Left renal cortex interstitium (tissue), 4 donors: ENCODE results near the gene ZDHHC14. TPM values are rescaled to one million over a fixed set of nuclear protein-coding genes. Genes with fewer than 3 reads are reported as not detected.

Experiments used
- DNase-seq, 4 donors: peaks; one replicate each; pipeline ENCODE4 v3.0.0-alpha.2; 2013; ENCODE audit warnings: low read depth in 4 of 4, low spot score in 2 of 4, missing footprints in 1 of 4
- polyA plus RNA-seq, 4 donors: library from polyadenylated mRNA; unstranded; fragments of 120-200 nt; gene quantifications; one replicate each; pipeline ENCODE4 v1.2.1, GENCODE V29; 2013; ENCODE audit not compliant: insufficient read length in 4 of 4

ZDHHC14 gene
- polyA plus RNA-seq, 4 donors: 18.8 to 21.6 (median 19.9) TPM

DNA sequence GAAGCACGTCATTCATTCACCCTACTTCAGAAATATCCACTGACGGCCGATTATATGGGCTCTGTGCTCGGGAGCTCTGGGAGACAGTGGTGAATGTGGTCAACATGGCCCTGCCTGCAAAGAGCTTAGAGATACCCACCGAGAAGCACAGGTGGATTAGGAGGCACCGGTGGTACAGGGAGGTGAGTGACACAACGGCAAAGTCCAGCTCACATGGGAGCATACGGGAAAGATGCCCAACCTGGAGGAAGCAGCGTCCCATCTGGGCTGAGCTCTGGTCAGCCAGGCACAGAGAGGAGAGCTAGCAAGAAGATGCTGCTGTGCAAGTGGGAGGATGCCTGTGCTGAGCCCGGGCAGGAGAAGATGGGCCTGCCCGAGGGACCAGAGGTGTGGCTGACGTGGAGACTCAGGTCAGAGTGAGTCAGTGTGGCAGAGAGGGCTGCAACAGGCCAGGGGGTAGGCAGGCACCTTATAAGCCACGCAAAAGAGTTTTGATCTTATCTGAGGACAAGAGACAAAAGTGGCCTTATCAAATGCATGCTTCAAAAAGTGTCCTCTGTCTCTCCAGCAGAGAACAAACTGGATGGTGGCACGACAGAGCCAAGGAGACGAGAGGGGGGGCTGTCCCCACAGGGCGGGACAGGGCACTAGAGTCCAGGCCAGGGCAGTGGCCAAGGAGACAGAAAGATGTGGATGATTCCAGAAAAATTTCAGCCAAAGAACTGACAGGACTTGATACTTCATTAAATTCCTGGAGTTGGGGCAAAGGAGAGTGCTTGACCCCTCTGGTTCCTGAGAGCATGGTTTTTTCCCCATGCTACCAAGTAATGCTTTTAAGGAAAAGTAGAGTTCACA lies 227.5 kb downstream of the ZDHHC14 start:
- DNase-seq: no peak

DNA sequence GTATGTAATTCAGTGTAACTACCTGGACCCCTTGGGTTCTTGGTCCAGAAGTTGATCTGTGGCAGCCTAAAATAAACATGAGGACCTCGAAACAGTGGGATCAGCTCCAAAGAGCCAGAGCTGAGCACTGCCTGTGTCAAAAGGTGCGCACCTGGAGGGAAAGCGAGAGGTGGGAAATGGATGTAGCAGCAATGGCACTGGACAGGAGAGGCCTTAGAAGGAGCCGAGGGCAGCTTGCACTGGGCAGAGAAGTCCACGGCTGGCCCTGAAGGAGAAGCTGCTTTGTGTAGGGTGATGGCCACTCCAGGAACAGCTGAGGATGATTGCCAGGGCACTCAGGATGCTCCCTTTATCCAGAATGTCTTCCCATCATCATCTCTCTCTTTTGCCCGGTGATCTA lies 228.1 kb downstream of the ZDHHC14 start:
- DNase-seq: no peak

DNA sequence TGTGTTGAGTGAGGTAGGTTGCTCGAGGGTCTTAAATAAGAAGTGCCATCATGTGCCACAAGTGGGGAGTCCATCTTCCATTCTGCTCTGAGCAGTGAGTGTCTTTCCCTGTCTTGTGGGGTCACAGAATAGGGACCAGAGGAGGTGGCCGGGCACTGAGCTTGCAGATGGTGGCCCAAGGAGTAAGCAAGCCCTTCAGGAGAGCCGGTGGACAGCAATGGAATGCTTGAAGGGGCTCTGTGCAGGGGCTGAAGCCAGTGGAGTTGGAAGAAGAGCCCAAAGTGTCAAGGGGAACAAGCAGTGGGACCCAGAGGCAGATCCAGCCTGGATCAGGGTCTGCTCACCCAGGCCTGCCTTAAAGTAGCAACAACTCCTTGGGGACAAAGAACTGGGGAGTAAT lies 228.6 kb downstream of the ZDHHC14 start:
- no peak for DNase-seq

DNA sequence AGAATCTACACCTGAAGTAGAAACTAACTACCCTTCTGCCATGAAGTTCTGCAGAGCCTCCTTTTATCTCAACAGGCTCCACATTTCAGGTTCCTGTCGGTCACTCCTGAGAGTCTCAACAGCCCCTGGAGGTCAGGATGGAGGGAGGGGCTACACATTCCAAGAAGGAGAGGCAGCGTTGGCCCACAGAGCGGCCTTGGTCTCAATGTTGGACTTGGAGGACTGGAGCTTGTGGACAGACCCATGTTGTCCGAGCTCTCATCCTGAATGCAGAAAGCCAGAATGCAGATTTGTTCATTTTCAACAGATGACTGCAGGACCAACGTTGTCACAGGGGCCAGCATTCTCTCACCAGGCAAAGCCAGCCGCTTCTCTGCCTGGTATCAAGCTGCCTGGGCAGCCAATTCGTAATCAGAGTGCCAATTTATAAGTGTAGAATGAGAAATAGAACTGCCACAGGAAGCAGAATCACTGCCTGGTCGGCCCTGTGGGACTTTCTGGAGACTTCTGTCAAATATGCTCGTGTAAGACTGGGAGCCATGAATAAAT lies 229.5 kb downstream of the ZDHHC14 start:
- DNase-seq: no peak

DNA sequence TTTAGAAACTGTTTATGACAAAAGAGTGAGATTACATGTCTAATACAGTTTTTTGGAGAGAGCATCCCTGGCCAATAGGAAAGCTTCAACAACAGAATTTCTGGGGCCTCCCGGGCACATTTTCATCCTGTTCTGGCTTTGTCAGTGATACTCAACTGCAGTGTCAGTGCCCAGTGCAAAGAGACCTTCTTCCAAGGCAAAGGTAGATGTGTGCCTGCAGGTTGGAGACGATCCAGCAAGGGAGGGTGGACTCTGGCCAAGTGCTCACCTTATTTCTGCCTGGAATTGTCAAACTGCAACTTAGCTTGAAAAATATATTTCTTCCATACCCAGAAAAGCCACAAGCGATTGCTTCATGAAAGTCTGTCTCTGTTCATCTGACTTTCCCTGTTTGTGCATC lies 230.4 kb downstream of the ZDHHC14 start:
- no peak for DNase-seq

DNA sequence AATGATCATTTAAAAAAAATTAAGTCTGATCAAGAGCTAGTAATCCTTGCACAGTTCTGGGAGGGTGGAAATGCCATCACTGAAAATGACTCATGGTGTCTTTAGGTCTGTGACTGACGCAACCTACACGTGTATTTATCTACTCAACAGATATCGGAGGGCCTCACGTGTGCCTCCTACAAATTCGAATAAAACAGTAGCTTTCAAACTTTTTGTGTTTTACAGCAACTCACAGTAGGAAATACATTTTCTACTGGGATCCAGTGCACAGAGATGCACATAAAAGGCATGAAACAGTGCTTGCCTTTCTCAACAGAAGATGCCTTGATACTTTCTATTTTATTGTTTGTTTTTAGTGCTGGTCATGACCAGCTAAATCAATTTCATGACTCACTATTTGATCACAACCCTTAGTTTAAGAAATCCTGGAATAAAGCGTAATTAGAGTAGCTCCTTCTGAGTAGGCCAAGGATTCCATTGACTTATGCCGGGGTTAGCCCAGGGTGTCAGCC lies 232.1 kb downstream of the ZDHHC14 start:
- DNase-seq: no peak

DNA sequence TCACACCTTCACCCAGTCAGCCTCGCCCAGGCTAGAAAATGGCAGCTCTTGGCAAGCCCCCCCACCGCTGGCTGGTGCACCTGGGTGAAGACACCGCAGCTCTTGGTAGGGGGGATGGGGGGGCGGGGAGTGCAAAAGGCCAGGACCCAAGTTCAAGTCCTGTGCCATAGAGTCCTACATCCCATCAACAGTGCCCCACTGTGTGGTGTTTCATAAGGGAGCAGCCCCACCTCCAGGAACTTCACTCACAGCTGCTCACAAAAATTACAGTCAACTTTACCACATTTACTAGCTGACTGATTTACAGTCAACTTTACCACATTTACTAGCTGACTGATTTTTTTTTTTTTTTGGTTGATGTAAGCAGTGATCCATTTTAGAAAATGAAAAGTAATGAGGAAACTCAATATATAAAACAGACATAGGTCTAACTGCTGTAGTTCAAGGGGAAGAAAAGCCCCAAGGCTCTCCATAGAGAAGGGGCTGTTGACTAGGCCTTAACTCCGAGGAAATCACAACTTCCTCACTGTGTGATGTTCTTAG lies 233.1 kb downstream of the ZDHHC14 start:
- no peak for DNase-seq

DNA sequence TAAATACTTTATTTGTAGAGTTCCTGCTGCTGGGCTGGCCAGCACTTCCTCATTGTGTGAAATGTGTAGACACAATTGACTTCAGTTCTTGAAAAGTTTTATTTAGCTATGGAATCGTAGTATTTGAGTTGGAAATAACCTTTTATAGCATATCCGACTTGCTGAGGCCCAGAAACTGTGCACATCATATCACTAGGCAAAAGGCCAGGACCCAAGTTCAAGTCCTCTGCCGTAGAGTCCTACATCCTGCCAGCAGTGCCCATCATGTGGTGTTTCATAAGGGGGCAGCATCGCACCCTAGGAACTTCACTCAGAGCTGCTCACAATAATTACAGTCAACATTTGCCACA lies 234.4 kb downstream of the ZDHHC14 start:
- DNase-seq: no peak

DNA sequence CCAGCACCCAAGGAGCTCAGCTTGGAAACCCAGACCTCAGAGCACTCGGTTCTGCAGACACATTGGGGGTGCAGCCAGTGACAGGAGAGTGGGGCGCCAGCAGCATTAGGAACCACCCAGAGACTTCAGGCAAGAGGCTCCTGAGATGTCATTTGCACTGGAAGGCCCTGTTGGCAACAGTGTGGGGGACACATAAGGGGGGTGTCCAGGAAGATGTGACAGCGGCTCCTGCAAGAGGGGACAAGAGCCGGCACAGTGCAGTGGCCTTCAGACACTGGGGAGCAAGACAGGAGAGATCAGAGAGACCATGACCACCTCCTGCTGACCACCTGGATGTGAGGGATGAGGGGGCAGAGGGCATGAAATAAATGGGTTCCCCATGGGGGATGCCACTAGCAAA lies 235.0 kb downstream of the ZDHHC14 start:
- DNase-seq: no peak

DNA sequence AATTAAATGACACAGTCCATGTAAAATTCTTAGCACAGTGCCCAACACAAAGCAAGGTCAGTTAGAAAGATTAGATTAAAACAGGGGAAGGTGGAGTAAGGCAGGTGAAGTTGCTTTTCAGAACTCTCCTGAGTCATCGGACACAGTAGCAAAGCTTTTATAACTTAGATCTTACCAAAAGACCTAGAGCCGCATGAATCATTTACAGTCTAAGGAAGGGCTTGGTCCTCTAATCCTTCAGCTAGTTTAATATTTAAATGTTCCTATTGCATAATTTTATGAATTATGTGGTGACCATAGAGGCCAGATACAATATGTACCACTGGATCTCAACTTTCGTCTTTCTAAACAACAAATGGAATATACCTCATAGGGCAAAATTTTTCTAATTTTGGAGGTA lies 240.0 kb downstream of the ZDHHC14 start:
- DNase-seq: no peak

DNA sequence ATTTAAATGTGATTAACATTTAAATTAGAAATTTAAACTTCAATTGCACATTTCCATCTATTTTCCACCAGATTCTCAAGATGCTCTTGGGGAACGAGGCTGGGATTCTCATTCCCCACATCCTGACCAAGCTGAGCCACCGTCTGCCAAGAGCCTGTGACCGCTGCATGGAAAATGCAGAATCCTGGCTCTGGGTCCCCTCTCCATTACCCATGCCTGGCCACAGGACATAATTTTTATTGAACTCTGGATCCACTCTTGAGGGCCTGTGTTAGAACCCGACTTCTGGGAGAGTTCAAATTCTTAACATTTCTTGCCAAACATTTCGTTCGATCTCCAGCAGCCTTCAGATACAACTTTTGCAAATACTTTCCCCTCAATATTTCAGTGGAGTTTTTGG lies 240.4 kb downstream of the ZDHHC14 start:
- no peak for DNase-seq

DNA sequence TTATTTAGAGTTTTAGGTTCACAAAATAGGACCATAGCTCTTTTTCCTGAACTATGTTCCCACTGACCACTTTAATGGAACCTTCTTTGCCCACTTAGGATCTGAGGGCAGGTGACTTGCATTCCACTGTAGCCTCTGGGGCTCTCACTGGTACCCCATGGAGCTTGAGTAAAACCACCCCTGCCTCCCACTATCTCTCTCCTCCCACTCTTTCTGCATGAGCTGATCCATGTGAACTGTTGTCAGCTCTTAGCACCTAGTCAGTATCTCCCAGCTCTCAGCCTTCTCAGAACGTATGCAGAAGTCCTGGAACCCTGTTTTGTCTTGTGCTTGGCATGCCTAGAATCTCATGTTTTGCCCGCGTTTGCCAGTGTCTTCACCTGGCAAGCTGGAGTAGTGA lies 241.4 kb downstream of the ZDHHC14 start:
- DNase-seq: no peak

DNA sequence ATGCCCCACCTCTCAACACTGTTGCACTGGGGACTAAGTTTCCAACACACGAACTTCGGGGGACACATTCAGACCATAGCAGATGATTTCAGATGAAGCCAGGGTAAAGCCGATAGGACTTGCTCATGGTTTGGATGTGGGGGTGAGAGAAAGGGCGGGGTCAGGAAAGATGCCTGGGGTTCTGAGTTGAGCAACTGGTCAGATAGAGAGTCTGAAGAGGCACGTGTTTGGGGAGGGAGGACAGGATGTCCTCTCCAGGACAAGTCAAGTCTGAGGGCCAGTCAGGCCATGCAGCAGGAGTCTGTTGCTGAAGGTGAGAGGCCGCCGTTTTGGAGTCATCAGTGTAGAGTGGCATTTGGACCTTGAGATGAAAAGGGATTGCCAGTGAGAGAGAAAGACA lies 244.1 kb downstream of the ZDHHC14 start:
- DNase-seq: no peak

DNA sequence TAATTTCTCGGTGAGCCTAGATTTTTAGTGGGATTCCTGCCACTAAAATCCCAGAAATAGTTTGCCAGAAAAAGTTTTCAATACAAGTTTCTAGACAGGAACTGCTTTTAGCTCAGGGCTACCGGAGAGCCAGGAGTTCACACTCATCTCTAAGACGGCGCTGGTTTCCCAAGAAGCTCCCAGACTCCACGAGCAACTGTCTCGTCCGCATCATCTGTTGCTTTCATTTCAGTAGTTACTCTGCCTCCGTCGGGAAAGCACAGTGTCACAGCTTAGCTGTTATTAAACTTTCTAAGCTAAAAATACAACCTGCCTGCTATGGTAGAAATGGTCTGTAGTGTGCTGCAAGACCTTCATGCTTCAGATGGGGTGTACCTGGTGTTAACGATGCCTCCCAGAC lies 244.8 kb downstream of the ZDHHC14 start:
- no peak for DNase-seq

DNA sequence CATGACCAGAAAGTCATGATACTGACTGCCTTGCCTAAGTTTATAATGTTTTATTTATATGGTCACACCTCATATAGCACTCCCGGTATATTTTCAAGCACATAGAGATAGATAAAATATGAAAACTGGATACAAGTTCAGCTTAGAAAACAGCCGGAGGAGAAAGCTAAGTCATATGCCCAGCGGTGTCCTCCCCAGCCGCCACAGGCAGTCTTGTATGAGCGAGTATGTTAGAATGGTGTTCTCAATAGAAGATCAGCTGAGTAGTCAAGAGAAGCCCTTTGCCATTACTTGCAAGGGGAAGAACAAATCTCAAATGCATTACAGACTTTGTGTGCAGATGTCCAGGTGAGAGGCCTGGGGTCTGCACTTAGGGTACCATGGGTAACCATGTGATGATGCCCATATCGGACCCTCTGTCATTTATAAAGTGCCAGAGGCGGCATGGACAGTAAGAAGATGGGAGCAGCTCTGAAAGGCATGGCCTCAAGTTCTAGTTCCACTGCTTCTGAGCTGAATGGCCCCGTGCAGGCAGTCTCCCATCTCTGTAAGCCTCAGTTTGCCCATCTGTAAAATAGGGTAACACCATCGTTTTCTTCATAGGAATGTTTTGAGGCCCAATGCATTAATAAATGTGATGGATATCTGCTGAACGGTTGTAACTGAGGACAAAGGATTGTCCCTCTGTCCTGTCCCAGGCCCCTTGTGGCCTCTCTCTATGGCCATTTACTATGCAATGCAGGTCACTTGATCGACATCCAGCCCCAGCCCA lies 246.4 kb downstream of the ZDHHC14 start:
- no peak for DNase-seq

DNA sequence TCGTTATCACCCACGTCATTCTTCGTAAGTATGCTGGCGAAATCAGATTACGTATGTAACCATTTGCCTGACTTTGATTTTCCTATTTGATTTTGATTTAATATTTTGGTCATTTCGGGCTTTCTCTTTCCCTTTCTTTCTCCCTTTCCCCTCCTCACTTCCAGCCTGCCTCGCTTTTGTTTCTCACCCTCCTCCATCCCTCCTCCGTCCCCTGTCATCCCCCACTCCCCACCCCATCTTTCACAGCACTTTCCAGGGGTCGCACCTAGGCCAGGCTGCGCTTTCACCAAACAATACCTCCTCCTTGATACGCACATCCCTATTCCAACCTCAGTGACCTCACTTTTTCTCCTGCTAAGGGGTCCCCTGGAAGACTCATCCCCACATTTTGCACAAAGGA lies 247.5 kb downstream of the ZDHHC14 start:
- DNase-seq: no peak

DNA sequence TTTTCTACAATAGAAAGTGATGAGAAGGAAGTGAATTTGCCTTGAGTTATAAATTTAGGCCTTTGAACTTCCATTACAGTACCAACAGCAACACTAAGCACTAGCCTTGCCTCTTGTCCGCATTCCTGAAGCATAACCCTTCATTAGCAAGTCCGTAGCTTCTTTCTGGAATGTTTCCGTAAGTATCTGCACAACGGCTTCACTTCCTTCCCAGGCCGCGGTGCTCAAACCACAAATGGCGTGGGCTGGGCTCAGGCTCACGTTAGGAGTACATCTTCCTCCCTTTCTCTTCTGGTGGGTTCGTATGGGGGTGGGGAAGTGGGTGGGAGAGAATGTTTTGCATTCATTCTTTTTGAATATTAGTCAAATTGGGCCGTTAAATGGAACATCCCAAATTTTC lies 248.2 kb downstream of the ZDHHC14 start:
- no peak for DNase-seq

DNA sequence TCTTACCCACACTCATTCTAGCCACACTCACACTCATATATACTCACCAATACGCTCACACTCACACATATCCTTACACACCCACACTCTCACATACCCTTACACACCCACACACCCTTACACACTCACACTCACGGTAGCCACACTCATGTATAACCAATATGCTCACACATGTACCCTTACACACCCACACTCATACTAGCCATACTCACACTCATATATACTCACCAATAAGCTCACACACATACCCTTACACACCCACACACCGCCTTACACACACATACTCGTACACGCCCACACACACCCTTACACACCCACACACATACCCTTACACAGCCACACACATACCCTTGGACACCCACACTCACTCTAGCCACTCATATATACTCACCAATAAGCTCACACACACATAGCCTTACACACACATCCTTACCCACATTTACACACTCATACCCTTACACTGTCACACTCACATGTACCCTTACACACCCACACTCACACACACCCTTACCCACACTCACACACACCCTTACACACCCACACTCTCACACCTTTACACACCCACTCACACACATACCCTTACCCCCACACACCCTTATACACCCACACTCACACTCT lies 249.6 kb downstream of the ZDHHC14 start:
- DNase-seq: no peak

DNA sequence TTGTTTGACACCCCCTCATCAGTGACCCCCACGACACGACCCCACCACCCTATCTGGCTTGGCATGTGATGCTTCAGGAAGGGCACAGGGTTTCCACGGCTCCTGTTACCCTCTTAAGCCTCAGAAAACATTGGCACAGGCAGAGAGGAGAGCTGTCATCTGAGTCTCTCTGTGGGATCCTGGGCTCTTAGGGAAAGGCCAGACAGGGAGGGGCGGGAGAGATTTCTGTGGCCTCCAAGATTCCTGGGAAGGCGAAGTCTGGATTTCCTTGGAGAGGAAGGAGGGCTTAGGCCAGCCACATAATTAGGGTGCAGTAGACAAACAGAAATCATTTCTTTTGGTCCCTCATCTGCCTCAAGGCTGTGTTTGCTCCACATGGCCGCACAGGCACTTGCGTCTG lies 250.4 kb downstream of the ZDHHC14 start:
- no peak for DNase-seq

DNA sequence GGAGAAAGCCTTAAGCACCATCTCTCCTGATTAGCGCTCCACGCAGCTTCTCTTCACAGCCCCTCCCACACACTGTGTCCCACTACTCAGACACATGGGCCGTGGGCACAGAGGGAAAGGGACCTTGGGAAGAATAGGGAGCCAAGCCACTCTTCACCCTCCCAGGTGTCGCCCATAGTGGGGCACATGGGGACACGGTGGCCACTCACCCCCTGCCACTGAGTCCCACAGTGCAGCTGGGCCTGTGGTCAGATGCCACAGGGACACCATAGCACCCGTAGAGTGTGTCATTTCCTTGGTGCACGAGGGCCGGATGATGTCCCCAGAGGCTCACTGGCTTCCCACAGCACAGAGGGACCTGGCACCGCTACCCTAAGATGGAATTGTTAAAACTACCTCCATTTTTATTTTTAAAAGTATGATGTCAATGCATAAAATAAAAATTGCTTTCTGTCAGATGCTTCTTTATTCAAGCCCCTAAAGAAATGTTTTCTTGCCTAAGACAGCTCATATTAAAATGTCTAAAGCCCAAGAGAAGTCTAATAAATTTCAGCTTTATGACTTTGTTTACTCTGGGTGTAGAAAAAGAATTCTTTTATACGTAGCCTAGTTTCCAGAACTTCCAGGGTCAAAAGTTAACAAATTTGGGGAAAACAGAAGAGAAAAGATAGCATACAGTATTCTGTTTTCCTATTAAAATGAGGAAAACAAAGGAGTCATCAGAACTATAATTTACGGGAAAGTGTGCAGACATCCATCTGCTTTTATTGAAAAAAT lies 251.0 kb downstream of the ZDHHC14 start:
- no peak for DNase-seq
